ENCODE data around the gene EFEMP1.

GRCh38 chr2:55954306-55955035 lies 30.9 kb upstream of the EFEMP1 start:
- TF ChIP-seq CTCF (conservative IDR thresholded peaks at IDR 0.05 in 1 of 2, IDR thresholded peaks at IDR 0.05 in 1 of 2; ENCODE audit: extremely low read depth in 1 of 2, insufficient read depth in 1 of 2, low read depth in 1 of 2, low read length in 2 of 2) (no peak), EZH2 (IDR thresholded peaks at IDR 0.05; ENCODE audit: borderline replicate concordance, low read length) (no peak)
